Psoas muscle (tissue), 8 donors: ENCODE measurements around the gene PLEKHA4. TPM values are rescaled to one million over a fixed set of nuclear protein-coding genes. Genes with fewer than 3 reads are reported as not detected.
"Not testable (repeated sequence)": the region's sequence is repeated elsewhere in the genome, so short reads cannot be mapped to it uniquely, and the experiment has no call there.

Experiments used
- ATAC-seq, 4 donors: fragments of 200-7000 bp; cut with Tn5 transposase; one replicate each; pipeline ENCODE4 v1.9.1; 2020; ENCODE audit warnings: moderate library complexity in 3 of 4, mild to moderate bottlenecking in 2 of 4
- DNase-seq, 2 donors: peaks; one replicate each; pipeline ENCODE4 v3.0.0-alpha.2; 2020
- H3K27ac ChIP-seq: fragments of 200-600 bp; one replicate; pipeline ENCODE4 v1.8.0; 2022
- H3K27me3 ChIP-seq, 3 donors: fragments of 200-600 bp in 1 of 3; one replicate each; pipeline versions ENCODE4 v1.6.1 to v1.8.0; 2013 to 2022; ENCODE audit warnings: low read length in 2 of 3, mild to moderate bottlenecking in 2 of 3, moderate library complexity in 1 of 3; ENCODE audit not compliant: insufficient read depth in 3 of 3
- H3K36me3 ChIP-seq, 2 donors: fragments of 200-600 bp in 1 of 2; one replicate each; pipeline versions ENCODE4 v1.6.1 to v1.8.0; 2013 to 2022; ENCODE audit warnings: low read depth in 1 of 2, mild to moderate bottlenecking in 1 of 2, moderate library complexity in 1 of 2; ENCODE audit not compliant: insufficient read depth in 1 of 2
- H3K4me1 ChIP-seq: fragments of 200-600 bp; one replicate; pipeline ENCODE4 v1.8.0; 2022
- H3K4me3 ChIP-seq: fragments of 200-600 bp; one replicate; pipeline ENCODE4 v1.8.0; 2022; ENCODE audit warnings: mild to moderate bottlenecking
- H3K9me3 ChIP-seq: fragments of 200-600 bp; one replicate; pipeline ENCODE4 v1.8.0; 2022
- WGBS, 3 donors: extraction: QIAGEN DNeasy Blood & Tissue Kit; methylation state at CpG; one replicate each; pipeline versions ENCODE4 v1.1.6 to v1.1.7; 2013; 5-methylcytosine and 5-hydroxymethylcytosine counted together
- intact Hi-C, 2 donors: fragments of 100-400 bp; cut with DNase I; formaldehyde crosslinking; loops; one replicate each; pipeline versions ENCODE4 v1.11.0 to v1.14.2; 2022
- polyA plus RNA-seq, 3 donors: library from polyadenylated mRNA; stranded (reverse); fragments of 200-250 nt; gene quantifications; one replicate each; pipeline ENCODE4 v1.2.3, GENCODE V29; 2013
- total RNA-seq, 4 donors: library from RNA; stranded (reverse); fragmentation: NEBNext Ultra II Directional in 2 of 4; extraction: Animal tissue kit (Norgen Biotek cat#: 25700) in 2 of 4; gene quantifications; one replicate each; pipeline versions ENCODE4 v1.2.1 to v1.2.4, GENCODE V29; 2021 to 2023
- TF ChIP-seq, protein P1 (sequence below): fragments of 200-600 bp; IDR thresholded peaks from one replicate; pipeline ENCODE4 v1.8.0; 2022; ENCODE audit warnings: antibody characterized with exemption
- donor health status: healthy with polysubstance abuse.
- donor health status: DM: no; HTN: no; CAD: no; lungs with moderate emphysema.
- donor health status: Bipolar disorder and iron deficiency.
- donor health status: healthy.
- donor health status: DM: yes; HTN: yes; CAD: no.
- donor health status: DM: no; HTN: no; CAD: no.
- donor health status: DM: no; HTN: no; CAD: no.
- donor health status: DM: yes; HTN: yes; CAD: no.

Gene PLEKHA4
- total and polyA plus RNA-seq, 7 donors = 9.4 to 30.0 (median 14.9) TPM

DNA sequence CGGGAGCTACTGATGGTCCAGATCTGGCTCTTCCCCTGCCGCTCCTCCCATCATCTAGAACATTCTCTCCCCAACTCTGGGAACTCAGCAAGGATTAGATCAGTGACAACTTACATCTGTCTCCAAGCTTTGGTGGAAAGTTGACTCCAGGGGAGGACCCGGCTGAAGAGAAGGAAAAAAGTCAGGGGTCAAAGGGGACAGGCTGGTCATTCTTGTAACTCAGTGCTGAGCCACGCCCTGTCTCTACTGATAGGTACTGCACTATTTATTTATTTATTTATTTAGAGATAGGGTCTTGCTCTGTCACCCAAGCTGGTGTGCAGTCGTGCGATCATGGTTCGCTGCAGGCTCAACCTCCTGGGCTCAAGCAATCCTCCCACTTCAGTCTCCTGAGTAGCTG lies 14.3 kb downstream of the PLEKHA4 start:
- no peak for ATAC-seq
- no peaks in the 10 kb centered on the region for H3K27me3 ChIP-seq
- no peak for DNase-seq
- intact Hi-C loops = no loop called here
- H3K9me3 ChIP-seq = no peaks in the 10 kb centered on the region
- no peak overlapping the region for H3K4me3 ChIP-seq
- WGBS, 3 donors = 90 to 93% (median 90%) methylated on average over 7 of the region's 7 CpGs
- TF ChIP-seq, protein P1, sequence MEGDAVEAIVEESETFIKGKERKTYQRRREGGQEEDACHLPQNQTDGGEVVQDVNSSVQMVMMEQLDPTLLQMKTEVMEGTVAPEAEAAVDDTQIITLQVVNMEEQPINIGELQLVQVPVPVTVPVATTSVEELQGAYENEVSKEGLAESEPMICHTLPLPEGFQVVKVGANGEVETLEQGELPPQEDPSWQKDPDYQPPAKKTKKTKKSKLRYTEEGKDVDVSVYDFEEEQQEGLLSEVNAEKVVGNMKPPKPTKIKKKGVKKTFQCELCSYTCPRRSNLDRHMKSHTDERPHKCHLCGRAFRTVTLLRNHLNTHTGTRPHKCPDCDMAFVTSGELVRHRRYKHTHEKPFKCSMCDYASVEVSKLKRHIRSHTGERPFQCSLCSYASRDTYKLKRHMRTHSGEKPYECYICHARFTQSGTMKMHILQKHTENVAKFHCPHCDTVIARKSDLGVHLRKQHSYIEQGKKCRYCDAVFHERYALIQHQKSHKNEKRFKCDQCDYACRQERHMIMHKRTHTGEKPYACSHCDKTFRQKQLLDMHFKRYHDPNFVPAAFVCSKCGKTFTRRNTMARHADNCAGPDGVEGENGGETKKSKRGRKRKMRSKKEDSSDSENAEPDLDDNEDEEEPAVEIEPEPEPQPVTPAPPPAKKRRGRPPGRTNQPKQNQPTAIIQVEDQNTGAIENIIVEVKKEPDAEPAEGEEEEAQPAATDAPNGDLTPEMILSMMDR = no peak
- no peak overlapping the region for H3K27ac ChIP-seq
- H3K36me3 ChIP-seq = peaks cover 0 to 6% of the 10 kb centered on the region in 2 donors
- H3K4me1 ChIP-seq = no peaks in the 10 kb centered on the region

DNA sequence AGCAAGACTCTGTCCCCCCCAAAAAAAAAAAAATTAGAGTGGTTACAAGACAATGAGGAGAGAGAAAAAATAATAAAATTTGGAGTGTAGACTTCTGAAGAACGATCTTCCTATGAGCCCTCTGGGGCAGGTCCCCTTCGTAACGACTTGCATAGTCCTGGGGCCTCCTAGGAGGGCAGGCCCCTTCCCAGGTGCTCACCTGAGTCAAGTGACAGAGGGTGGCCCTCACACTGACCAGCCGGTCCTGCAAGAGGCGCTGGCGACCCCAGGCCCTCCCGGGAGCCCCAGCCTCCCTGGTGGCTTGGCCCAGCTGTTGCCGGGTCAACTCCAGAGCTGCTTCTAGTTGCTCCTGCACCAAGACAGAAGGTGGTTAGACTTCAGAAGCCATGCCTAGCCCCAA lies 14.9 kb downstream of the PLEKHA4 start:
- Histone ChIP-seq H3K9me3 (no peaks in the 10 kb centered on the region), H3K36me3 (peaks cover 0 to 6% of the 10 kb centered on the region in 2 donors), H3K27me3 (no peaks in the 10 kb centered on the region), H3K4me3 (no peak overlapping the region), H3K4me1 (no peaks in the 10 kb centered on the region), H3K27ac (no peak overlapping the region)
- TF ChIP-seq, protein P1 = no peak
- WGBS, 3 donors = 89 to 90% (median 89%) methylated on average over 8 of the region's 8 CpGs
- intact Hi-C loops = no loop called here
- no peak for DNase-seq
- no peak for ATAC-seq

DNA sequence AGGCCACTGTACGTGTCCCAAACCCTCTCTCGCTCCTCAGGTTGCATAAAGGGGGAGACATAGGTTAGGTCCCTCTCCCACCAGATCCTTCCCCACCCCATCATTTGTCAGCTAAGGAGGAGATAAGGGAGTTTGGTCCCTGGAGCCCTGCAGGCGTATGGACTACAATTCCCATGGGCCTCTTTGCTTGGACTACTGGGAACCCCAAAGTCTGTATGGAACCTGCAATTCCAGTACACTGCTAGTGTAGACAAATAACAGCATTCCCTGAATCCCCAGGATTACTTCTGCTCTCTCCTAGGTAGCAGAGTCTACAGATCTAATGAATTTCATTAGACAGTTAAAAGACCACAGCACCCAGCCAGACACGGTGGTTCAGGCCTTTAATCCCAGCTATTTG lies 16.1 kb downstream of the PLEKHA4 start:
- Histone ChIP-seq H3K27ac (no peak overlapping the region), H3K4me3 (no peak overlapping the region), H3K36me3 (peaks cover 0 to 6% of the 10 kb centered on the region in 2 donors), H3K9me3 (no peaks in the 10 kb centered on the region), H3K4me1 (no peaks in the 10 kb centered on the region), H3K27me3 (no peaks in the 10 kb centered on the region)
- WGBS, 3 donors = 85 to 94% (median 89%) methylated on average over 4 of the region's 4 CpGs
- no peak for DNase-seq
- intact Hi-C loops = no loop called here
- TF ChIP-seq, protein P1 = no peak
- no peak for ATAC-seq

DNA sequence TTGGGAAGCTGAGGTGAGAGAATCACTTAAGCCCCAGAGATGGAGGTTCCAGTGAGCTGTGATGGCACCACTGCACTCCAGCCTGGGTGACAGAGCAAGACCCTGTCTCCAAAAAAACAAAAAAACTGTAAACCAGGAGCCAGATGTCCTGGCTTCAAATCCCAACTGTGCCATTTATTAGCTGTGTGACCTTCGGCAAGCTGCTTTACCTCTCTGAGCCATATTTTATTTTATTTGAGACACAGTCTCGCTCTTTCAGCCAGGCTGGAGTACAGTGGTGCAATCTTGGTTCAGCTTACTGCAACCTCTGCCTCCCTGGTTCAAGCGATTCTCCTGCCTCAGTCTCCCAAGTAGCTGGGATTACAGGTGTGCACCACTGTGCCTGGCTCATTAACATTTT lies 21.8 kb downstream of the PLEKHA4 start:
- WGBS, 3 donors = 95 to 97% (median 95%) methylated on average over 3 of the region's 3 CpGs
- not testable (repeated sequence) for H3K4me1 ChIP-seq, H3K27me3 ChIP-seq, H3K9me3 ChIP-seq, H3K4me3 ChIP-seq, ATAC-seq, H3K27ac ChIP-seq, DNase-seq
- intact Hi-C loops = loop anchor here in 1 of 2 donors (10.0 kb wide), 1 partner anchor 172 kb away; the partner anchor contains the start of gene NTN5
- H3K36me3 ChIP-seq = peaks cover 0 to 16% of the 10 kb centered on the region in 2 donors

- DNase-seq (no peak), ATAC-seq (no peak)
- intact Hi-C loops = loop anchor here in 1 of 2 donors (10.0 kb wide), 1 partner anchor 171 kb away; the partner anchor contains the start of gene NTN5
- TF ChIP-seq, protein P1 = no peak
- no peak overlapping the region for H3K27ac ChIP-seq
- peaks cover 0 to 16% of the 10 kb centered on the region in 2 donors for H3K36me3 ChIP-seq
- no peak overlapping the region for H3K4me3 ChIP-seq
- 95 to 96% (median 95%) methylated on average over 15 of the region's 15 CpGs for WGBS, 3 donors
- no peaks in the 10 kb centered on the region for H3K27me3 ChIP-seq
- H3K4me1 ChIP-seq = no peaks in the 10 kb centered on the region
- no peaks in the 10 kb centered on the region for H3K9me3 ChIP-seq
Observed at GRCh38 chr19:48845384-48845783, 23.0 kb downstream of the PLEKHA4 start.
